DND-41 (cell line): Measurements from ENCODE around the gene SFRP4.

Source experiments
- CTCF ChIP-seq: IDR thresholded peaks from 2 replicates; pipeline ENCODE4 v1.5.1; 2012; ENCODE audit warnings: borderline replicate concordance, low read length, moderate library complexity, mild to moderate bottlenecking; ENCODE audit not compliant: poor library complexity, severe bottlenecking; ENCODE audit errors: extremely low read depth
- EZH2 ChIP-seq: IDR thresholded peaks from 3 replicates; pipeline ENCODE4 v1.6.1; 2012; ENCODE audit warnings: borderline replicate concordance, low read depth, mild to moderate bottlenecking, moderate library complexity, low read length, inconsistent platforms; ENCODE audit not compliant: severe bottlenecking

DNA sequence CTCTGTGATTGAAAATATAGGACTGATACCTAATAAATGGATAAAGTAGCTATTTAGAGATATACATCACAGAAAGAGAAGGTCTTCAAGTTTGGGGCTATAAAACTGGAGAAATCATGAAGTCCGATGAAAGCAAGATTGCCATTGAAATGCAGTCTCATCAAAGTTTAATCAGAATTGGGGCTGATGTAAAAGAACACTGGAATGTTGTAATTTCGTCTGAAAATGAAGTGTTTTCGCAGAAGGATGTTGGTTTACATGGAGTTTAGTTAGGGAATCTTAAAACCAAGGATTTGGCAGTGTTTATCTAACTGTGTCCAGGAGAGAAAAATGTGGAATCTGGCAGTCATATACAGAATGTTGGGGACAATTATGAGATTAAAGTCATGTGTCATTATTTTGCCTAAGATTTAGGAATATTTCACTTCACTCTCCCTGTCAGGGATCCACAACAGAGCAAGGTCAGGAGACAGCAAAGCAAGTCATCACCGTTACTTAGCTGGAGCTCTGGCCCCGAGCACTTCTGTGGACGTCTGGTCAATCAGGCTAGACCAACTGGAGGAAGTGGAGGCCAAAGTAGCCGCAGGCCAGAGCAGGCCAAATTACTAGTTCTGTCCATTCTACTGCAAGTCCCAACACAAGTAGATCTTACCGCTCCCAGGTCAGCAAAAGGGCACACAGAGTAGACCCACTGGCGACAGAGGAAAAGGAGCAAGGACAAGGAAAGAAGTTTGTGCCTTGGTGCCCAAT is 40.8 kb upstream of the SFRP4 start:
- no peak for TF ChIP-seq CTCF
- TF ChIP-seq EZH2 = no peak
